ENCODE results near the gene SKA1.
A peak's percentile ranks its signal among the peaks of the same experiment; 100 is the strongest.

Gene SKA1, protein sequence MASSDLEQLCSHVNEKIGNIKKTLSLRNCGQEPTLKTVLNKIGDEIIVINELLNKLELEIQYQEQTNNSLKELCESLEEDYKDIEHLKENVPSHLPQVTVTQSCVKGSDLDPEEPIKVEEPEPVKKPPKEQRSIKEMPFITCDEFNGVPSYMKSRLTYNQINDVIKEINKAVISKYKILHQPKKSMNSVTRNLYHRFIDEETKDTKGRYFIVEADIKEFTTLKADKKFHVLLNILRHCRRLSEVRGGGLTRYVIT

DNA sequence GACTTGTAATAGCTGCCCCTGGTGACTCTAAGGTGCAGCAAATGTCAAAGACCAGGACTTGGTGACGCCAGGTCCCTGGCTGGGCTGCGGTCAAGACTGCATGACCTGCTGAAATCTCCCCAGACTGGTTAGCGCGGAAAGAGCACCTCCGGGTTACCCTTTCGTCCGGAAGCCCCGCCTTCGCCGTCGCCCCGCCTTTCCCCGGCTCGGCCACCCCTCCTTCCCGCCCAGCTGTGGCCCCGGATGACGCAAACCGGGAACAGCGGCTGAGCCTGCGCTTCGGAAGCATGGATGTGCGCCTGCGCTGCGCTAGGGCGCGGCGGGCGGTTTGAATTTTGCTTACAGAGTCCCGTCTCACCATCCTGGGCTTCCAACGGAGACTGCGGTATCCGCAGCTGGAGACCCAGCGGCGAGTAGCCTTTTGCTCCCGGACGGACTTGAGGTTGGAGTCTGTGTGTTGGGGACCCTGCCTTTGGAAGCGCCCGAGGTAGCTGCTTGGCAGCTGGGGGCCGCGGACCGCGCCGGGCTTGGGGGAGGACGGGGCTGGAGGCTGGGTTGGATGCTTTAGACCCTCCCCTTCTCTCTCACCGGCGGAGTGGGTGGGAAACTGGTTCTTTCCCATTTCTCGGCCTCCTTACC is at the start of gene SKA1:
Gene SKA1, plus strand, starts transcription at position 294 of the 639 bp plus-strand sequence. CDS start 785 bp downstream, outside the sequence.
- peak; percentile 61 for DNase-seq

DNA sequence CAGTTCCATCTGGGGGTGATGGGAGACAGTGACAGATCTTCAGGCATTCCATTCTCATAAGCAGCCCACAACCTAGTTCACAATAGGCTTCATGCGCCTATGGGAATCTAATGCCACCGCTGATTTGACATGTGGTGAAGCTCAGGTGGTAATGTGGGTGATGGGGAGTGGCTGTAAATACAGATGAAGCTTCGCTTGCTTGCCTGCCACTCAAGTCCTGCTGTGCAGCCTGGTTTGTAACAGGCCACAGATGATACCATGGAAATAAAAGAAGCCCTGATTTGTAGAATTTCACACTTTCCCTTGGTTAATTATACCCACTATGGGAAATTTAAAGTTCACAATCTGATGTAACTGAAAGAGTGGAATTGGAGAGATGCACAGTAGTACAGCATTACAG is 46.9 kb upstream of the SKA1 start:
- no peak for DNase-seq

GRCh38 chr18:50330176-50330575 is 44.7 kb upstream of the SKA1 start:
- DNase-seq: no peak

- no peak for DNase-seq
Observed at GRCh38 chr18:50331691-50332090, 43.2 kb upstream of the SKA1 start.

DNA sequence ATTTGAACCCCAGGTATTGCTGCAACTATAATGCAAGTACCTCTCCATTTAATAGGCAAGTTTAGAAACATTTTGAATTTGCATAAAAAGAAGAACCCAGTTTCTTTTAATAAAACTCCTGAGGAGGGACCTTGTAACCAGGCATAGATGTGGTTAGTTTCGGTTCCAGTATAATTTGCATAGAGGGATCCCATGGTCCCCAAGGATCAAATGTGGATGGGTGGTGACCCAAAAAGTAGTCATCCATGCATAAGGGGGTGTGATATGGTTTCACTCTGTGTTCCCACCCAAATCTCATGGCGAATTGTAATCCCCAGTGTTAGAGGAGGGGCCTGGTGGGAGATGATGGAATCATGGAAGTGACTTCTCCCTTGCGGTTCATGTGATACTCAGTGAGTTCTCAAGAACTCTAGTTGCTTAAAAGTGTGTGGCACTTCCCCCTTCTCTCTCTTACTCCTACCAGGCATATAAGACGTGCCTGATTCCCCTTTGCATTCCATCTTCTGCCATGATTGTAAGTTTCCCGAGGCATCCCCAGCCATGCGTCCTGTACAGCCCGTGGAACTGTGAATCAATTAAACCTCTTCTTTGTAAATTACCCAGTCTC is 40.2 kb upstream of the SKA1 start:
- no peak for DNase-seq

DNA sequence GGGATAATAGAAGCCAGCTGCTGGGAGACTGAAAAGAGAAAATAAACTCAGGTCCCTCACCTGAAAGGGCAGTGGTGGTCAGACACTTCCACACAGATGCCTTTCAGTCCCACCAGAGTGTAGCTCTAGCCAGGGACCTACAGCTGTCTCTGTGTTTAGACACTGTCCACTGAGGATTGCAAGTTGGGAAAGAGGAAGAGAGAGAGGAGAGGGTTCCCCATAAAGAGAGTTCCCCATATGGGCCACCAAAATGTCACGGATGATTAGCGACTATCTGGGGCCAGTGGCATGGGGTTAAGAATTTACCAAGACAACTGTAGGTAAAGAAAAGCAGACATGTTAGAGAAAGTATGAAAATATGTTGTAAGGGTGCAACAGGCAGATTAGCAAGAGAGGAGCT is 36.7 kb upstream of the SKA1 start:
- DNase-seq: no peak

GRCh38 chr18:50338715-50339114 is 36.1 kb upstream of the SKA1 start:
- DNase-seq: no peak

- no peak for DNase-seq
Observed at GRCh38 chr18:50340078-50340477, 34.8 kb upstream of the SKA1 start.

- no peak for DNase-seq
Observed at GRCh38 chr18:50341443-50341842, 33.4 kb upstream of the SKA1 start.

DNA sequence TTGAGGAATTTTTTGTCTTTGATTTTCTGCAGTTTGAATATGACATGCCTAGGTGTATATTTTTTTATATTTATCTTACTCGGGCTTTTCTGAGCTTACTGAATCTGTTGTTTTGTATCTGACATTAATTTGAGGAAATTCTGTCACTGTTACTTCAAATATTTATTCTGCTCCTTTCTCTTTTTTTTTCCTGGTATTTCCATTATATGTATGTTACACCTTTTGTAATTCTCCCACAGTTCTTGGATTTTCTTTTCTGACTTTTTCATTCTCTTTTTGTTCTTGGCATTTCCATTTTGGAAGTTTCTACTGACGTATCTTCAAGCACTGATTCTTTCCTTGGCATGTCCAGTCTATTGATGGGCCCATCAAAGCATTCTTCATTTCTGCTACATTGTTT is 24.1 kb upstream of the SKA1 start:
- DNase-seq: no peak

GRCh38 chr18:50356036-50356945 is 18.6 kb upstream of the SKA1 start:
- no peak for DNase-seq

- no peak for DNase-seq
Observed at GRCh38 chr18:50358844-50359243, 16.0 kb upstream of the SKA1 start.

- no peak for DNase-seq
Observed at GRCh38 chr18:50359806-50360205, 15.0 kb upstream of the SKA1 start.

DNA sequence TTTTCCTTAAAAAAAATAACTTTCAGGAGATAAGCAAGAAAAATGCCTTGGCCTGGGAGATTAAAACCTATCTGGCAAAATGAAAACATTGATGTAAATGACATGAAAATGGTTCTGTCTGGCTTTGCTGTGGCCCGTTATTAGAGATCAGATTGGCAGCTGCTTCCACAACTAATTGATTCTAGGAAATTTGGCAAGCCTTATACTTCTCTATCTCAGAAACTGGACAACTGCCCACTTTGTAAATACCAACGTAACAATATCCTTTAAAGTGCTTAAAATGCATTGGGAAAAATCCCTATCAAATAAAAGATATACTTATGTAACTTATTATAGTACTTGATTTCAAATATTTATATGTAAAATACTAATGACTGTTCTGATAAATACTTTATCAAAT is 14.2 kb upstream of the SKA1 start:
- DNase-seq: no peak

DNA sequence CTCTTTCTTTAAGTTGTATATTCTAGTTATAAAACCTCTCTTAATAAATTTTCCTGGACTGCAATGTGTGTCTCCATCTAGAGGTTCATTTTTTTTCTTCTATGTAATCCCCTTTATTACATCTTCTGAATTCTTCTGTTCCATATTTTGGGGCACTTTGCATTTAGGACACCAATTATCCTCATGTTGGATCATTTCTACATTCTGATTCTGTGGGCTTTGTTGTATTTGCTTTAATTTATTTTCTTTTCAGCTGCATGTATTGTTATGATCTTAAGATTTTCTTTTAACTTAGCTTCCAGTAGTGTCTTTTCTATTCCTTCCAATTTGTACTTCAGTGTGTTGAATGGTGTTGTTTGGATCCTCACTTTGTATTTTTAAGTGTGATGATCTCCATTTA is 5.2 kb upstream of the SKA1 start:
- no peak for DNase-seq

- no peak for DNase-seq
Observed at GRCh38 chr18:50372743-50373142, 2.1 kb upstream of the SKA1 start.

- DNase-seq: no peak
Observed at GRCh38 chr18:50373561-50374219, 1.2 kb upstream of the SKA1 start.

DNA sequence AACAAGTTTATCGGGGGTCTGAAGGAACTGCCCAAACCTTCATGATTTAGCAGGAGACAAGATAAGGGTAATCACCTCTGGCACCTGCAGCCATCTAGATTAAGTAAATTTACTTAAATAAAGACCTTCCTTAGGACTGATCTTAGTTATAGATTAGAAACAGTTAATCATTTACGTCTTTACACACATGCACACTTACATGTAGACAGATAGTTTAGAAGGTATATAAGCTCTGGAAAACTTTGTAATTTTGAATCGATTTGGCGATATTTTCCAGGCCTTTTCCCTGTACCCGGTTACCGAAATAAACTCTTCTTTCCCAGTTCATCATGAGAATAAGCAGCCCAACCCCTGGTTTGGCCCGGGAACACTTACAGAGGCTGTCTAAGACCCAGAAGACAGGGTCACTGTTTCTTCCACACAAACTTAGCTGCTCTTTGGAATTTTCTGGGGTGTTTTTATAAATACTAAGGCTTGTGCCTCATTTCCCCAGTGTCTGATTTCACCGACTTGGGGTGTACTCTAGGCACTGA is 560 bp upstream of the SKA1 start:
- no peak for DNase-seq

GRCh38 chr18:50377061-50377798 is 2.4 kb downstream of the SKA1 start:
- no peak for DNase-seq

- no peak for DNase-seq
Observed at GRCh38 chr18:50388988-50389387, 14.1 kb downstream of the SKA1 start.

- DNase-seq: no peak
Observed at GRCh38 chr18:50393802-50394201, 19.0 kb downstream of the SKA1 start.

GRCh38 chr18:50395093-50395492 is 20.2 kb downstream of the SKA1 start:
- DNase-seq: no peak
